HEK293 (cell line): ENCODE data around the gene SLC18A2.

Experiments used
- KLF8 ChIP-seq: fragments of 450-650 bp; formaldehyde crosslinking; IDR thresholded peaks from 2 replicates; pipeline ENCODE4 v1.5.1; 2016; ENCODE audit warnings: missing biosample characterization, missing genetic modification characterization
- RBAK ChIP-seq: fragments of 450-650 bp; formaldehyde crosslinking; IDR thresholded peaks from 2 replicates; pipeline ENCODE4 v1.5.1; 2016; ENCODE audit warnings: missing biosample characterization, missing genetic modification characterization
- ZBTB21 ChIP-seq: fragments of 450-650 bp; formaldehyde crosslinking; IDR thresholded peaks from 2 replicates; pipeline ENCODE4 v1.5.1; 2017; ENCODE audit warnings: missing biosample characterization, missing genetic modification characterization
- ZNF132 ChIP-seq: fragments of 450-650 bp; formaldehyde crosslinking; IDR thresholded peaks from 2 replicates; pipeline ENCODE4 v1.5.1; 2017; ENCODE audit warnings: missing biosample characterization, missing genetic modification characterization, borderline replicate concordance
- ZNF2 ChIP-seq: fragments of 450-650 bp; formaldehyde crosslinking; IDR thresholded peaks from 2 replicates; pipeline ENCODE4 v1.5.1; 2016; ENCODE audit warnings: missing biosample characterization, missing genetic modification characterization
- ZNF211 ChIP-seq: fragments of 450-650 bp; formaldehyde crosslinking; IDR thresholded peaks from 2 replicates; pipeline ENCODE4 v1.5.1; 2016; ENCODE audit warnings: low read depth, missing biosample characterization, missing genetic modification characterization
- ZNF248 ChIP-seq: fragments of 450-650 bp; formaldehyde crosslinking; IDR thresholded peaks from 2 replicates; pipeline ENCODE4 v1.5.1; 2017; ENCODE audit warnings: missing biosample characterization, missing genetic modification characterization
- ZNF274 ChIP-seq, 2 experiments: fragments of 200-500 bp in 1 of 2; fragments of 450-650 bp in 1 of 2; sonication (Bioruptor generic) in 1 of 2; formaldehyde crosslinking in 1 of 2; IDR thresholded peaks; 2 replicates each; pipeline versions ENCODE4 v1.5.1 to v1.6.1; 2014 to 2016; ENCODE audit warnings: borderline replicate concordance in 1 of 2, inconsistent platforms in 1 of 2, low read length in 1 of 2, missing biosample characterization in 1 of 2, missing genetic modification characterization in 1 of 2
- ZNF423 ChIP-seq: fragments of 450-650 bp; formaldehyde crosslinking; IDR thresholded peaks from 2 replicates; pipeline ENCODE4 v1.5.1; 2016; ENCODE audit warnings: missing biosample characterization, missing genetic modification characterization
- ZNF558 ChIP-seq: fragments of 450-650 bp; formaldehyde crosslinking; IDR thresholded peaks from 2 replicates; pipeline ENCODE4 v1.5.1; 2016; ENCODE audit warnings: missing biosample characterization, missing genetic modification characterization
- ZNF629 ChIP-seq: fragments of 450-650 bp; formaldehyde crosslinking; IDR thresholded peaks from 2 replicates; pipeline ENCODE4 v1.5.1; 2017; ENCODE audit warnings: missing biosample characterization, missing genetic modification characterization
- ZNF76 ChIP-seq: fragments of 450-650 bp; formaldehyde crosslinking; IDR thresholded peaks from 2 replicates; pipeline ENCODE4; 2016; ENCODE audit warnings: low read depth, missing biosample characterization, missing genetic modification characterization, borderline replicate concordance
- TF ChIP-seq, protein P1 (sequence below): fragments of 450-650 bp; formaldehyde crosslinking; IDR thresholded peaks from 2 replicates; pipeline ENCODE4 v1.5.1; 2016; ENCODE audit warnings: missing biosample characterization, missing genetic modification characterization
- TF ChIP-seq, protein P2 (sequence below): fragments of 450-650 bp; IDR thresholded peaks from 2 replicates; pipeline ENCODE4 v1.5.1; 2018; ENCODE audit warnings: missing biosample characterization, missing genetic modification characterization
- TF ChIP-seq, protein P3 (sequence below): fragments of 450-650 bp; formaldehyde crosslinking; IDR thresholded peaks from 2 replicates; pipeline ENCODE4 v1.5.1; 2016; ENCODE audit warnings: missing biosample characterization, missing genetic modification characterization, borderline replicate concordance
- TF ChIP-seq, protein P4 (sequence below): fragments of 450-650 bp; IDR thresholded peaks from 2 replicates; pipeline ENCODE4 v1.5.1; 2018; ENCODE audit warnings: missing biosample characterization, mild to moderate bottlenecking, missing genetic modification characterization
- TF ChIP-seq, protein P5 (sequence below): fragments of 450-650 bp; formaldehyde crosslinking; IDR thresholded peaks from 2 replicates; pipeline ENCODE4 v1.5.1; 2016; ENCODE audit warnings: missing biosample characterization, missing genetic modification characterization
- TF ChIP-seq, protein P6 (sequence below): fragments of 450-650 bp; formaldehyde crosslinking; IDR thresholded peaks from 2 replicates; pipeline ENCODE4 v1.5.1; 2017; ENCODE audit warnings: missing biosample characterization, missing genetic modification characterization
- TF ChIP-seq, protein P7 (sequence below): fragments of 450-650 bp; formaldehyde crosslinking; IDR thresholded peaks from 2 replicates; pipeline ENCODE4 v1.5.1; 2016; ENCODE audit warnings: missing biosample characterization, missing genetic modification characterization

The SLC18A2 gene

DNA sequence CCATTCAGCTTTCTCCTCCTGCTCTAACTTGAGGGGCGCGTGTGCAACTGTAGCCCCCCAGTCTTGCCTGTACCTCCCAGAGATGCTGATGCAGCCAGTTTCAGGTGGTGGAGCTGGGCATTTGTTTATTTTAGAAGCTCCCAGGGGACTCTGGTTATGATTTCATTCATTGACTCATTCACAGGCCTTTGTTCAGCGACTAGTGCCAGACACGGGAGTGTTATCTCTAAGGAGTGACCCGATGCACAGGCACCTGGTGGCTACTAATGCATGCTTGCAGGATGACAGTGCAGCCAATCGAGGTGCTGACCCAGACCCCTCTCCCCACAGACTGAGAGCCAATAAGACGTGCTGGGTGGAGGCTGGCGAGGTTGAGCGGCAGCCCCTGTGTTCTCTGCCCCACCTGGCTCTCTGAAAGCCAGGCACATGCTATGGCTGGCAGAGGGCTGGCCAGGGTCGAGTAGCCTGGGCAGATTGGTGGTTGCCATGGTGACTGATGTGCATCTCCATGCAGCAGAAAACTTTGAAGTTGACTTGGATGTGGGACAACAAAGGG lies 19.7 kb upstream of the SLC18A2 start (continued):
- TF ChIP-seq, protein P1, sequence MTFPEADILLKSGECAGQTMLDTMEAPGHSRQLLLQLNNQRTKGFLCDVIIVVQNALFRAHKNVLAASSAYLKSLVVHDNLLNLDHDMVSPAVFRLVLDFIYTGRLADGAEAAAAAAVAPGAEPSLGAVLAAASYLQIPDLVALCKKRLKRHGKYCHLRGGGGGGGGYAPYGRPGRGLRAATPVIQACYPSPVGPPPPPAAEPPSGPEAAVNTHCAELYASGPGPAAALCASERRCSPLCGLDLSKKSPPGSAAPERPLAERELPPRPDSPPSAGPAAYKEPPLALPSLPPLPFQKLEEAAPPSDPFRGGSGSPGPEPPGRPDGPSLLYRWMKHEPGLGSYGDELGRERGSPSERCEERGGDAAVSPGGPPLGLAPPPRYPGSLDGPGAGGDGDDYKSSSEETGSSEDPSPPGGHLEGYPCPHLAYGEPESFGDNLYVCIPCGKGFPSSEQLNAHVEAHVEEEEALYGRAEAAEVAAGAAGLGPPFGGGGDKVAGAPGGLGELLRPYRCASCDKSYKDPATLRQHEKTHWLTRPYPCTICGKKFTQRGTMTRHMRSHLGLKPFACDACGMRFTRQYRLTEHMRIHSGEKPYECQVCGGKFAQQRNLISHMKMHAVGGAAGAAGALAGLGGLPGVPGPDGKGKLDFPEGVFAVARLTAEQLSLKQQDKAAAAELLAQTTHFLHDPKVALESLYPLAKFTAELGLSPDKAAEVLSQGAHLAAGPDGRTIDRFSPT (tag by site-specific recombination): no peak
- TF ChIP-seq ZNF629 (tag by site-specific recombination): peak; percentile 83
- TF ChIP-seq, protein P2, sequence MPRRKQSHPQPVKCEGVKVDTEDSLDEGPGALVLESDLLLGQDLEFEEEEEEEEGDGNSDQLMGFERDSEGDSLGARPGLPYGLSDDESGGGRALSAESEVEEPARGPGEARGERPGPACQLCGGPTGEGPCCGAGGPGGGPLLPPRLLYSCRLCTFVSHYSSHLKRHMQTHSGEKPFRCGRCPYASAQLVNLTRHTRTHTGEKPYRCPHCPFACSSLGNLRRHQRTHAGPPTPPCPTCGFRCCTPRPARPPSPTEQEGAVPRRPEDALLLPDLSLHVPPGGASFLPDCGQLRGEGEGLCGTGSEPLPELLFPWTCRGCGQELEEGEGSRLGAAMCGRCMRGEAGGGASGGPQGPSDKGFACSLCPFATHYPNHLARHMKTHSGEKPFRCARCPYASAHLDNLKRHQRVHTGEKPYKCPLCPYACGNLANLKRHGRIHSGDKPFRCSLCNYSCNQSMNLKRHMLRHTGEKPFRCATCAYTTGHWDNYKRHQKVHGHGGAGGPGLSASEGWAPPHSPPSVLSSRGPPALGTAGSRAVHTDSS (tag by site-specific recombination): no peak
- TF ChIP-seq ZNF248 (tag by site-specific recombination): no peak
- TF ChIP-seq, protein P3, sequence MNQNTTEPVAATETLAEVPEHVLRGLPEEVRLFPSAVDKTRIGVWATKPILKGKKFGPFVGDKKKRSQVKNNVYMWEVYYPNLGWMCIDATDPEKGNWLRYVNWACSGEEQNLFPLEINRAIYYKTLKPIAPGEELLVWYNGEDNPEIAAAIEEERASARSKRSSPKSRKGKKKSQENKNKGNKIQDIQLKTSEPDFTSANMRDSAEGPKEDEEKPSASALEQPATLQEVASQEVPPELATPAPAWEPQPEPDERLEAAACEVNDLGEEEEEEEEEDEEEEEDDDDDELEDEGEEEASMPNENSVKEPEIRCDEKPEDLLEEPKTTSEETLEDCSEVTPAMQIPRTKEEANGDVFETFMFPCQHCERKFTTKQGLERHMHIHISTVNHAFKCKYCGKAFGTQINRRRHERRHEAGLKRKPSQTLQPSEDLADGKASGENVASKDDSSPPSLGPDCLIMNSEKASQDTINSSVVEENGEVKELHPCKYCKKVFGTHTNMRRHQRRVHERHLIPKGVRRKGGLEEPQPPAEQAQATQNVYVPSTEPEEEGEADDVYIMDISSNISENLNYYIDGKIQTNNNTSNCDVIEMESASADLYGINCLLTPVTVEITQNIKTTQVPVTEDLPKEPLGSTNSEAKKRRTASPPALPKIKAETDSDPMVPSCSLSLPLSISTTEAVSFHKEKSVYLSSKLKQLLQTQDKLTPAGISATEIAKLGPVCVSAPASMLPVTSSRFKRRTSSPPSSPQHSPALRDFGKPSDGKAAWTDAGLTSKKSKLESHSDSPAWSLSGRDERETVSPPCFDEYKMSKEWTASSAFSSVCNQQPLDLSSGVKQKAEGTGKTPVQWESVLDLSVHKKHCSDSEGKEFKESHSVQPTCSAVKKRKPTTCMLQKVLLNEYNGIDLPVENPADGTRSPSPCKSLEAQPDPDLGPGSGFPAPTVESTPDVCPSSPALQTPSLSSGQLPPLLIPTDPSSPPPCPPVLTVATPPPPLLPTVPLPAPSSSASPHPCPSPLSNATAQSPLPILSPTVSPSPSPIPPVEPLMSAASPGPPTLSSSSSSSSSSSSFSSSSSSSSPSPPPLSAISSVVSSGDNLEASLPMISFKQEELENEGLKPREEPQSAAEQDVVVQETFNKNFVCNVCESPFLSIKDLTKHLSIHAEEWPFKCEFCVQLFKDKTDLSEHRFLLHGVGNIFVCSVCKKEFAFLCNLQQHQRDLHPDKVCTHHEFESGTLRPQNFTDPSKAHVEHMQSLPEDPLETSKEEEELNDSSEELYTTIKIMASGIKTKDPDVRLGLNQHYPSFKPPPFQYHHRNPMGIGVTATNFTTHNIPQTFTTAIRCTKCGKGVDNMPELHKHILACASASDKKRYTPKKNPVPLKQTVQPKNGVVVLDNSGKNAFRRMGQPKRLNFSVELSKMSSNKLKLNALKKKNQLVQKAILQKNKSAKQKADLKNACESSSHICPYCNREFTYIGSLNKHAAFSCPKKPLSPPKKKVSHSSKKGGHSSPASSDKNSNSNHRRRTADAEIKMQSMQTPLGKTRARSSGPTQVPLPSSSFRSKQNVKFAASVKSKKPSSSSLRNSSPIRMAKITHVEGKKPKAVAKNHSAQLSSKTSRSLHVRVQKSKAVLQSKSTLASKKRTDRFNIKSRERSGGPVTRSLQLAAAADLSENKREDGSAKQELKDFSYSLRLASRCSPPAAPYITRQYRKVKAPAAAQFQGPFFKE: no peak
- TF ChIP-seq ZBTB21 (tag by site-specific recombination): no peak
- no peak for TF ChIP-seq ZNF132 (tag by site-specific recombination)
- TF ChIP-seq ZNF274 (IDR thresholded peaks at IDR 0.05; ENCODE audit: low read length): no peak
- no peak for TF ChIP-seq ZNF274 (tag by site-specific recombination; IDR thresholded peaks at IDR 0.05; ENCODE audit: borderline replicate concordance)
- TF ChIP-seq, protein P4, sequence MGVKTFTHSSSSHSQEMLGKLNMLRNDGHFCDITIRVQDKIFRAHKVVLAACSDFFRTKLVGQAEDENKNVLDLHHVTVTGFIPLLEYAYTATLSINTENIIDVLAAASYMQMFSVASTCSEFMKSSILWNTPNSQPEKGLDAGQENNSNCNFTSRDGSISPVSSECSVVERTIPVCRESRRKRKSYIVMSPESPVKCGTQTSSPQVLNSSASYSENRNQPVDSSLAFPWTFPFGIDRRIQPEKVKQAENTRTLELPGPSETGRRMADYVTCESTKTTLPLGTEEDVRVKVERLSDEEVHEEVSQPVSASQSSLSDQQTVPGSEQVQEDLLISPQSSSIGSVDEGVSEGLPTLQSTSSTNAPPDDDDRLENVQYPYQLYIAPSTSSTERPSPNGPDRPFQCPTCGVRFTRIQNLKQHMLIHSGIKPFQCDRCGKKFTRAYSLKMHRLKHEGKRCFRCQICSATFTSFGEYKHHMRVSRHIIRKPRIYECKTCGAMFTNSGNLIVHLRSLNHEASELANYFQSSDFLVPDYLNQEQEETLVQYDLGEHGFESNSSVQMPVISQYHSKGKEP (tag by site-specific recombination): peak; percentile 83
- TF ChIP-seq, protein P5, sequence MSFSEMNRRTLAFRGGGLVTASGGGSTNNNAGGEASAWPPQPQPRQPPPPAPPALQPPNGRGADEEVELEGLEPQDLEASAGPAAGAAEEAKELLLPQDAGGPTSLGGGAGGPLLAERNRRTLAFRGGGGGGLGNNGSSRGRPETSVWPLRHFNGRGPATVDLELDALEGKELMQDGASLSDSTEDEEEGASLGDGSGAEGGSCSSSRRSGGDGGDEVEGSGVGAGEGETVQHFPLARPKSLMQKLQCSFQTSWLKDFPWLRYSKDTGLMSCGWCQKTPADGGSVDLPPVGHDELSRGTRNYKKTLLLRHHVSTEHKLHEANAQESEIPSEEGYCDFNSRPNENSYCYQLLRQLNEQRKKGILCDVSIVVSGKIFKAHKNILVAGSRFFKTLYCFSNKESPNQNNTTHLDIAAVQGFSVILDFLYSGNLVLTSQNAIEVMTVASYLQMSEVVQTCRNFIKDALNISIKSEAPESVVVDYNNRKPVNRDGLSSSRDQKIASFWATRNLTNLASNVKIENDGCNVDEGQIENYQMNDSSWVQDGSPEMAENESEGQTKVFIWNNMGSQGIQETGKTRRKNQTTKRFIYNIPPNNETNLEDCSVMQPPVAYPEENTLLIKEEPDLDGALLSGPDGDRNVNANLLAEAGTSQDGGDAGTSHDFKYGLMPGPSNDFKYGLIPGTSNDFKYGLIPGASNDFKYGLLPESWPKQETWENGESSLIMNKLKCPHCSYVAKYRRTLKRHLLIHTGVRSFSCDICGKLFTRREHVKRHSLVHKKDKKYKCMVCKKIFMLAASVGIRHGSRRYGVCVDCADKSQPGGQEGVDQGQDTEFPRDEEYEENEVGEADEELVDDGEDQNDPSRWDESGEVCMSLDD (tag by site-specific recombination): no peak
- TF ChIP-seq ZNF76: no peak
- TF ChIP-seq ZNF423 (tag by site-specific recombination): no peak
- TF ChIP-seq, protein P6, sequence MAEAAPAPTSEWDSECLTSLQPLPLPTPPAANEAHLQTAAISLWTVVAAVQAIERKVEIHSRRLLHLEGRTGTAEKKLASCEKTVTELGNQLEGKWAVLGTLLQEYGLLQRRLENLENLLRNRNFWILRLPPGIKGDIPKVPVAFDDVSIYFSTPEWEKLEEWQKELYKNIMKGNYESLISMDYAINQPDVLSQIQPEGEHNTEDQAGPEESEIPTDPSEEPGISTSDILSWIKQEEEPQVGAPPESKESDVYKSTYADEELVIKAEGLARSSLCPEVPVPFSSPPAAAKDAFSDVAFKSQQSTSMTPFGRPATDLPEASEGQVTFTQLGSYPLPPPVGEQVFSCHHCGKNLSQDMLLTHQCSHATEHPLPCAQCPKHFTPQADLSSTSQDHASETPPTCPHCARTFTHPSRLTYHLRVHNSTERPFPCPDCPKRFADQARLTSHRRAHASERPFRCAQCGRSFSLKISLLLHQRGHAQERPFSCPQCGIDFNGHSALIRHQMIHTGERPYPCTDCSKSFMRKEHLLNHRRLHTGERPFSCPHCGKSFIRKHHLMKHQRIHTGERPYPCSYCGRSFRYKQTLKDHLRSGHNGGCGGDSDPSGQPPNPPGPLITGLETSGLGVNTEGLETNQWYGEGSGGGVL (tag by site-specific recombination): no peak
- TF ChIP-seq, protein P7, sequence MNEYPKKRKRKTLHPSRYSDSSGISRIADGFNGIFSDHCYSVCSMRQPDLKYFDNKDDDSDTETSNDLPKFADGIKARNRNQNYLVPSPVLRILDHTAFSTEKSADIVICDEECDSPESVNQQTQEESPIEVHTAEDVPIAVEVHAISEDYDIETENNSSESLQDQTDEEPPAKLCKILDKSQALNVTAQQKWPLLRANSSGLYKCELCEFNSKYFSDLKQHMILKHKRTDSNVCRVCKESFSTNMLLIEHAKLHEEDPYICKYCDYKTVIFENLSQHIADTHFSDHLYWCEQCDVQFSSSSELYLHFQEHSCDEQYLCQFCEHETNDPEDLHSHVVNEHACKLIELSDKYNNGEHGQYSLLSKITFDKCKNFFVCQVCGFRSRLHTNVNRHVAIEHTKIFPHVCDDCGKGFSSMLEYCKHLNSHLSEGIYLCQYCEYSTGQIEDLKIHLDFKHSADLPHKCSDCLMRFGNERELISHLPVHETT (tag by site-specific recombination): peak; percentile 49; the same call in 1 of the 2 replicates
- peak; percentile 55; the same call in 1 of the 2 replicates for TF ChIP-seq KLF8 (tag by site-specific recombination)
- no peak for TF ChIP-seq ZNF211 (tag by site-specific recombination)
- TF ChIP-seq RBAK (tag by site-specific recombination): no peak
- no peak for TF ChIP-seq ZNF558 (tag by site-specific recombination)
- no peak for TF ChIP-seq ZNF2 (tag by site-specific recombination)
